HTERT RPE-1 (cell line): ENCODE data around the gene SHISAL2B.
"Not testable (repeated sequence)": the region's sequence is repeated elsewhere in the genome, so short reads cannot be mapped to it uniquely, and the experiment has no call there.

Experiments used
- in situ Hi-C: fragments of 300-500 bp; cut with MboI; formaldehyde crosslinking; loops from 4 replicates; pipeline ENCODE4 v1.14.3; 2020; ENCODE audit warnings: low sequenced_read_pairs

SHISAL2B gene

DNA sequence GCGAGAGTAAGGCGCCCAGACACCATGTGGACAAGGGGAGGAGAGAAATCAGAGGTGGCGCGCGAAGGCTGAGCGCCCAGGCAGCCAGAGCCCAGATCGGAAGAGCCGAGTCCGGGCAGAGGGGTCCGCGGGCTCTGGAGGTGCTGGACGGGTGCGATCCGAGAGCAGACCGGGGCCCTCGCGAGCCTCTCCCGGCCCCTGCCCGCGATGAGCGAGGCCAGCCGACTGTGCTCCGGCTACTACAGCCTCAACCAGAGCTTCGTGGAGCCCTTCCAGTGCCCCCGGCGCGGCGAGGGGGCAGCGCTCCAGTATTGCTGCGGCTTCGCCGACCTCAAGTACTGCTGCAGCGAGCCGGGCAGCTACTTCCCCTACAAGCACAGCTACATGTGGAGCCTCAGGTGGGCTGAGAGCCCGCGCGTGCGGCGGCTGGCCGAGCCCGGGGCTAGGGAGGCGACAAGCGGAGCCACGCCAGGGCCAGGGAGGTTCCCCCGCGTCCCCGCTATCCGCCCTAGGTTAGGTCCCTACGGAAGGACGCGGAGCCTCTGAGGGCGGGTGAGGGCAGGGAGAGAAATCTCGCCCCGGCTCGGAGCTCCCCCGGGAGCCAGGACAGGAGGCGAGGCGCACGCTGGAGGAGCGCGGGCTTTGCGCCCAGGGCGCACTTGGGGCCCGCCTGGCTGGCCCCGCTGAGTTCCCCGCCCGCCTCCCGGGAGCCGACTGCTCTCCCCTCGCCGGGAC is at the start of gene SHISAL2B:
TSS of gene SHISAL2B (plus strand) at position 87 of the 735 bp plus-strand sequence. CDS start at position 208, 121 bp downstream.
- in situ Hi-C loops, result no loop called here

DNA sequence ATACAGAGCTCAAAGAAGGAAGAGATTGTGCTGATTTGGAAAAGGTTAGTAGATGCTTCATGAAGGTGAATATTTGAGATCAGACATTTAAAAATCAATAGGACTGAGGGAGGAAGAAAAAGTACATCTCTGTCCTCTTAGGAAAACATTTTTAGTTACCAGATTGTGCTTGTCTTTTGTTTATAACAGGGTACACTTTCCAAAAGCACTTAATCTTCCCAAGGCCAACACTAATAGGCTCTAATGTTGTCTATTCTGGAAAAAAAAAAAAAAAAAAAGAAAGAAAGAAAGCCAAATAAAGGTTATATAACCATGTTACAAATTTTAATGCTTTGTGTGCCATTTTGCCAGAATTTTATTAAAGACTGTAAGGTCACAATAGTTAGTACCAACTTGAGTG is 45.5 kb upstream of the SHISAL2B start:
- in situ Hi-C loops, result no loop called here

DNA sequence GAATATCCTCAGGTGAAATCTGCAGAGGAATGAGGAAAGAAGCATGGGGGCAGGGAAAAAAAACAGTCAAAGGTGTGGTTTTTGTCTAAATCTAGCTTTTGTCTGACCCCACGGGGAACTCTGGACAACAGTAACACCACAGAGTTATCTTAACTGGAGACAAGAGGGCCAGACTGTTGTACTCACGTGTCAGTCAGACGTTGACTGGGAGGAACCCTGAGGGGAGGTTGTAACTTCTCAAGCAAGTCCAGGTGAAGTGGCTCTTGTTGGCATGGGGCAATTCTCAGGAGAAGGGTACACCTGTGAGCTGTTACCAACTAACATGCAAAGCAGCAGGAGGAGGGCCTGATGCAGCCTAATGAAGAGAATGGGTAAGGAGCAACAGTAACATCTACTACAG is 44.1 kb upstream of the SHISAL2B start:
- in situ Hi-C loops, result no loop called here

DNA sequence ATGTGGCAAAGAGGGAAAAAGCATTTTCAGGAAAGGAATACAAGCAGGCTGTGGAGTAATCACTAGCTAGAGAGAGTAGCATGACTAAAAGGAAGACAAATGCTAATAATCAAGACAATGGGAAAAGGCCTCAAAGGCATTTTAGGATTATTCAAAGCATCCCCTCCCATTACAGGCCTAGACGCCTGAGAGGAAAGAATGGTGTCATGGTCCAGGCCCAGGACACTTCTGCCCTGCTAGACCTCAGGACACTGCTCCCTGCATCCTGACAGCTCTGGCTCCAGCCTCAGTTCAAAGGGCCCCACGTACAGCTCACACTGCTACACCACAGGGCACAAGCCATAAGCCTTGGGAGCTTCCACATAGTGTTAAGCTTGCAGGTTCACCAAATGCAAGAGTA is 40.8 kb upstream of the SHISAL2B start:
- in situ Hi-C loops, result no loop called here

DNA sequence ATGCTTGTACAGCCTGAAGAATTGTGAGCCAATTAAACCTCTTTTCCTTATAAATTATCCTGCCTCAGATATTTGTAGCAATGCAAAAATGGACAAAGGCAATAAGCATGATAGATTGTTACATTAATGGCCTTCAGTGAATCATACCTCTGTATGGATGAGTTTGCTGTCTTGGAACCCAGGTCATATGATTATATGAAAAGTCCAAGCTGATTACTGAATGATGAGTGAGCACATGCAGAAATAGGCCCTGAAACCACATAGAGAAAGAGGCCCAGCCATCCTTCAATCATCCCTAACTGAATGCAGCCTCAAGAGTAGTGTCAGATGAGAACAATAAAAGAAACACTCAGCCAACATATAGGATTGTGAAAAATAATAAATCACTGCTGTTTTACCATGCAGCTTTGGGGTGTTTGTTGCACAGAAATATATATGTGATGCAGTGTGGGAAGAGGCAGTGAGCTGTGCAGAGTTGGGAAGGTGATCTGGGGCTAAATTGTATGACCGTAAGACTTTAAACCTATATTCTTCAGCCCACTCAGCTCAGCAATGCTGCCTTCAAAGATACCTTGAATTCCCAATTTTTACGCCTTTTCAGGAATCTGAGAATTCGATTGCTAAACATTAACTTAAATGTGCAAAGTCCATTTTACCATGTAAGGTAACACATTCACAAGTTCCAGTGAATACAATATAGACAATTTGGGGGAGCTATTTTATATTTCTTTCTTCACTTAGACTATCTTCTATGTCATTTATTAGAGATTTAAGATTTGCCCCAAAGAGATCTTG is 36.3 kb upstream of the SHISAL2B start:
- in situ Hi-C loops, result no loop called here

DNA sequence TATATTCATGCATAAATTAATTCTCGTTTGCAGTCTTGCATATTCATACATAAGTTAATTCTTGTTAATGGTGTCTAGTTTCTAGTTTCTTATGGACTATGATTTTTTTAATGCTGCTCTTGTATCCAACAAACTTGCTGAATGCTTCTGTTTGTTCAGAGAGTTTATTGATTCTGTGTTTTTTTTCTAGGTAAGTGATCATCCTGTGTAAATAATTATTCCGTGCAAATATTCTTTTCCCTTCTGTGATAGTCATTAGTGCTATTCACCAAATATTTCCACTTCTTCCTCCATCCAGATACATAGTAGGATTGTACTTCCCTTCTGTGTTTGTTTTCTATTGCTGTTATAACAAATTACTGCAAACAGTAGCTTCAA is 35.8 kb upstream of the SHISAL2B start:
- in situ Hi-C loops, result no loop called here

DNA sequence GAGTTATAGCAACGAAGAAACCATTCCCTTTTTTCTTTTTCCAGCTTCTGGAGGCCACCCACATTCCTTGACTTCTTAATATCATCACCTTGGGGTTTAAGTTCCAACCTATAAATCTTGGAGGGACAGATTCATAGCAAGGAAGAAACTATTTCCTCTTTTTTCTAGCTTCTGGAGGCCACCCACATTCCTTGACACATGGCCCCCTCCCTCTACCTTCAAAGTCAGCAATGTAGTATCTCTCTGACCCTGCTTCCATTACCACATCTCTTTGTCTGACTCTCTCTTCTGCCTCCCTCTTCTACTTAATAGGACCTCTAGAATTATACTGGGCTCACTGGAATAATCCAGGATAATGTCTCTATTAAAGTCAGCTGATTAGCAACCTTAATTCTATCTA is 34.7 kb upstream of the SHISAL2B start:
- in situ Hi-C loops, result no loop called here

DNA sequence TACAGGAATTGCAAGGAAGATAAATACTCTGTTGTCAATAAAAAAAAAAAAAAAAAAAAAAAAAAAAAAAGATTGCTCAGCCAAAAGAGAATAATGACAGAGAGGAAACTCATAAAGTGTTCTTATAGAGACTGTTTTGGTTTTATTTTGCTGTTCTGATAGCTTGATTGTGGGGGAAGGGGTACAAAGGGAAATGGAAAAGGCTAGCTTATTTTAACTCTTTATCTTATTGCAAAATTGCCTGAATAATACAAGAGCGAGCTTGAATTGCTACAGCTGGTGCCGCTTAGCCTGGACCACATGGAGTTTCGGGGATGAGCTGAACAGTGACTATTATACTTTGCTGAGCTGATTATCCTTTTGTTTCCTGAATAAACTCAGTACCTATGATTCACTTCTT is 31.0 kb upstream of the SHISAL2B start:
- in situ Hi-C loops, result no loop called here

DNA sequence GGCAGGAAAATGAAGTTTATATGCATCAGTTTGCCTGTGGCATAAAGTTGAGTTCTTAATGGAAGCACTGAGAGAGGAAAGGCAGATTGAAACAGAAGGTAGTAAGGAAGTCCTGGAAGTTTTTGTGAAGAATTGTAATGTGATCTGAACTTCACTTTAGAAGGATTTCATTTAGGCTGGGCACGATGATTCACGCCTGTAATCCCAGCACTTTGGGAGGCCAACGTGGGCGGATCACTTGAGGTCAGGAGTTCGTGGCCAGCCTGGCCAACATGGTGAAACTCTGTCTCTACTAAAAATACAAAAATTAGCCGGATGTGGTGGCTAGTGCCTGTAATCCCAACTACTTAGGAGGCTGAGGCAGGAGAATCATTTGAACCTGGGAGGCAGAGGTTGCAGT is 27.1 kb upstream of the SHISAL2B start:
- in situ Hi-C loops, result not testable (repeated sequence)

DNA sequence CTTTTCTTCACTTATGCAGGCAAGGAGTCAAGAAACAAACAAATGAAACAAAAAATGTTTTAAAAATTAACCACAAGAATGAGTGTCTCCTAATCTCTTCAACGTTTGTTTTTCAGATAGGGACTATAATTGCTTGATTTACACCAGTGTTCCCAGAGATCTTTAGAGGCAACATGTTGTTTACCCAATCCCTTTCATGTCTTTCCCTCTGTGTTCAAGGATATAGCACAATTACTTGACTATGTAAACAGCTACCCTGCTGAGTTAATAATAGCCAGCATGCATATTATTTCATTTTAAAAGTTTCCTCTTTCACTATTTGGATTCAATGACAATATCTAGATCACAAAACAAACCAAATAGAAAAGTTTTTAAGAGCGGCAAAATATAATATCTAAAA is 25.1 kb upstream of the SHISAL2B start:
- in situ Hi-C loops, result no loop called here

DNA sequence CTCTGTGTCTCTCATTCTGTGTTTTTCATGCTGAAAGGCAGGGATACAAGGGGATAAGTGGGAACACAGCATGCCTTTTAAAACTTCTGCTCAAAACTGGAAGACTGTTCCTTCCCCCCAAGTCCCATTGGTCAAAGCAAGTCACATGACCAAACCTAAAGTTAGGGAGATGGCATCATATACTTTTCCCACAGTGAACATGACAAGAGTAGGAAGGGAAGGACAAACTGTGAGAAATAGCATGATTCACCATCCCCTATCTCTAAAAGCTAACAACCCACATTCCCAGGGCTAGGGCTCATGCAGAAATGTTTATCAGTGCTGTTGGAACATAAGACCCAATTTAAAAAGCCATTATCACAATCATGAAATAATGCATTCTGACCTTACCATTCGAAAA is 24.2 kb upstream of the SHISAL2B start:
- in situ Hi-C loops, result no loop called here

DNA sequence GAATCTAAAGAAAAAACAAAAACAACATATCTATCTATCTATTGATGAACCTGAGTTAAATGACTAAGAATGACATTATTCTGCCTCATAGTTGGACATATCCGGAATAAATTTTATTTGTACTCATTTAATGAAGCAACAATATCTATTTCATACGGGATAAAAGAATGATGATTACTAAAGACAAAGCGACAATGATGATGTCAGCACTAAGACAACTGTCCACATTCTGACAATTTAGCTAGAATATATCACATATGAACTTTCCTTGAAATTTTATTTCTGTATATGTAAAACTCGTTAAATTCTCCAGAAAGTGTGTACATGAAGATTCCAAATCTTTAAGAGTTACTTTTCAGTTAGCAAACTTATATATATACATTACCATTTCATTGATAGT is 23.2 kb upstream of the SHISAL2B start:
- in situ Hi-C loops, result no loop called here

DNA sequence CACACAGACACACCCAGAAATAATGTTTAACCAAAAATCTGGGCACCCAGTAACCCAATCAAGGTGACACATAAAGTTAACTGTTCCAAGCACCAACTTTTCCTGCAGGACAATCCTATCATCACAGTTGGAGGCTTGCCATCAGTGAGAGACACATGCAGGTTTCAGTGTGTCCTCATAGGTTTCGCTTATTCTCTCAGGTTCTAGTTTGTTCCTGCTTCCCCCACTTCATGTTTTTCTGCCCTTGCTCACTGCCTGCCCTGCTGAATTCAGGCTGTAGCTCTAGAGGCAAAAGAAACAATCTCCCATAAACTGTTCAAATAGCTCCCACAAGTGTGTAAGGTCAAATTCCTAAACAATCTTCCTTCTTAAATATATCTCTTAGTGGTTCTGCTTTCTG is 20.0 kb upstream of the SHISAL2B start:
- in situ Hi-C loops, result no loop called here

DNA sequence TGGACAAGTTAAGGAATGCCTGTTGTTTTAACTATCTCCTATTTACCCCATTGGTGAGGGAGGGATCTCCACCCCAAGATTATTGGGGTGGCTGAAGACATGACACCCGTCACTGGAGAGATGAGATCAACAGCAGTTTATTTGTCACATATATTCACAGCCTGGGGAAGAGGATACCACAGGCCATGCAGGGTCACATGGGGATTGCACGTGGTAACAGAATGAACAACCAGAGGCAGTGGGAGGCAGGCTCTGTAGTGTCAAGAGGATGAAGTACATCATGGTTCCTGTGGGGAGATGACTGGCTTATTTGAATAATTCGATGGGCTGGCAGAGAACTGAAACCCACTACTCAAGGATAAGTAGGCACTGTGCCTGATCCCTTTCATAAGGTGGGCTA is 18.6 kb upstream of the SHISAL2B start:
- in situ Hi-C loops, result no loop called here

DNA sequence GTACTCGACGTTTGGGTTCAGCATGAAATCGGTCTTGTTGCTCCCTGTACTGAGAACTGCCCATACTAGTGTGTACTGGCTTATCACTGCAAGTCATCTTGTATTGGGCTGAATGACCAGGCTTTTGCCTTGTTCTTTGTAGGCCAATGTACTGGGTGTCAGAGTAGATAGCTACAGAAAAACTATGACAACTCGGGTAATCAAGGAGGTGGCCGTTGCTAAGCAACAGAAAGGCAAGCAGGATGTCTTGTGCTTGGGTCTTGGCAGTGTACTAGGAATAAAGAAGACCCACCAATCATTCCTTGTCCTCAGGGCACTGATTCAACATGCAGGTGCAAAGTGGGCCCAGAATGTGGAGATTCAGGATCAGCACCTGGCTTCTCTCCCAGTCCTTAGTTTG is 11.9 kb upstream of the SHISAL2B start:
- in situ Hi-C loops, result no loop called here

DNA sequence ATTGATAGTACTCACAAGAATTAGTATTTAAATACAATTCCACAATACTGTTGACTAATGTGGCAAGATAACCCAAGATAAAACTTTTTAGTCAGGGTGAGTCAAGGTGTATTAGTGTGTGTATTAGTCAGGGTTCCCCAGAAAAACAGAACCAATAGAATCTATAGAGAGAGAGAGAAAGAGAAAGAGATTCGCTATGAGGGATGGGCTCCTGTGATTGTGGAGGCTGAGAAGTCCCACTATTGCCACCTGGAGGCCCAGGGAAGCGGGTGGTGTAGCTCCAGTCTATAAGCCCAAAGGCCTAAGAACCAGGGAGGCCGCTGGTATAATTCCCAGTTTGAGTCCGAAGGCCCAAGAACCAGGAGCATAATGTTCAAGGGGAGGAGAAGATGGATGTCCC is 10.0 kb upstream of the SHISAL2B start:
- in situ Hi-C loops, result no loop called here

DNA sequence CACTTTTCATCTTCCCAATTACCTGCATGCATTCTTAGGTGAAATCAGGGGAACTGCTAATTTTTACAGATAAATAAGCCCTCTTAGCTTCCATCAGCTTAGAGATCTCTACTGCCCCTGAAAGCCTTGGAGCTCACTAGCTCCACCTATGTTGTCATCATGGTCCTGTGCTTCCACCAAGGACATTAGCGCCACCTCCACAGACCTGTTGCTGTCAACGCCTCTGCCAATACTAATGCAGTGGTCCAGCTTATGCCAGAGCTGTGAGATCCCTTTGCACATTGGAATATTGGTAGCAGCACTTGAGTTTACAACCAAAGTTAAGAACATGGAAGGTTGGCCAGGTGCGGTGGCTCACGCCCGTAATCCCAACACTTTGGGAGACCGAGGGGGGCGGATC is 7.7 kb upstream of the SHISAL2B start:
- in situ Hi-C loops, result no loop called here

DNA sequence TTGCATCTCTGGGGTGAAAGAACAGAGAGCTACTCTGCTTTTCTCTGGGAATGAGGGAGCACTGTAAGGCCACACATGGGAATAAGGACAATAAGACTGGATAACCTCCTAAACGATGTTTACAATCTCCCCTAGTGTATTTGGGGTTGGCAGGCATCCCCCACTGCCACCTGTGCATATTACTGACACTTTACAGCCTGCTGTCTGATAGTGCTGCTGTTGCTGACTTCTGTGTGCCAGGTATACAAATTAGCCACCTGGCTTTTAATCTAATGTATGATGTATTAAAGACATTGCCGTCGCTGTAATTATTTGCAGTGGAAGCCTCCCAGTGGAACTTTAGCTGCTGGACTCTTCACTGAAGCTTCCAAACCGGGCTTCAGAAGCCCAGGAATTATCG is 4.4 kb upstream of the SHISAL2B start:
- in situ Hi-C loops, result no loop called here

DNA sequence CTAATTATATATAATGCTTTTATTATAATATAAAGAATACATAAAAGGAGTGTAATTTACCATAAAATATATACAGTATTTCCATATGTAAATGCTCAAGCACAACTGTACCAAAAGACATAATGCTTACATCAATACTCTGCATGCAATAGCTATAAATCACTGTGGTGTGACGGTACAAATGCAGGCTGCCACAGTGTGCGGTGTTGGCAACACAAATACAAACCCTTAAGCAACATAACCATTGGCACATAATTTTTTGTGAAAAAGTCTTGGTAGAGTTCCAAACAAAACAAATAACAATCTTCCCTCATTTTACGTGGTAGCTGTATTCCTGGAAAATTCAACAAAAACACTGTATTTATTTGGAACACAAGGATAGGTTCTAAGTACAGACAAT is 1.9 kb upstream of the SHISAL2B start:
- in situ Hi-C loops, result no loop called here

DNA sequence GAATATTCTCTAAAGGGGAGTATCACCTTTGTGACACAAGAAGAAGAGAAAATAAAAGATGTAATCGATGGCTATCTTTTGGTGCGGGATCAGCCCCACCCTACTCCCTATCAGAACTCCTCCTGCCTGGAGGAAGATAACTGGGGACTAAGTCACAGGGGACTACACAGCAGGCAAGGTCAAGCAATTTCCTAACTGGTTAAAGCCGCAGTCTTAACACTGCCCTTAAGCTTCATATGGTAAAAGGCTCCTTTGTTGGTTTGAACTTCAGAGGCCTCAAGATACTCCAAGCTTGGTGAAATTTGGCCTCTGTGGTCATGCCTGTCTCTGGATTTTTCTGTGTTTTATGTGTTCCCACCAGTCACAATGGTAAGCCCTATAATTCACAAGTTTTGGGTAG is 1.3 kb upstream of the SHISAL2B start:
- in situ Hi-C loops, result no loop called here

DNA sequence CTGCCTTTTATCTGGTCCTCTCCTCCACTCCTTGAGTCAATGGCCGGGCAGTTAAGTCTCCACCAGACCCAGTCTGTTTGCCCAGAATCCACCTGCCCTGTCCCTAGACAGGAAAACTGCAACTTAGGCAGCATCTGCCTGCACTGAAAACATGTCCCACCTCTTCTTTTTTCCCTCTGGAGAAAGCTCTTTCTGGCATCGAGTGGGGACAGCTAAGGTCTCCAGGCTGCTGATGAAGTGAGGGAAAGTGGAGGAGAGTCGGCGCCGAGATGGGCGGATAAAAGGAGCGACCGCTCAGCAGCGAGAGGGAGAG is 243 bp upstream of the SHISAL2B start:
- in situ Hi-C loops, result no loop called here

DNA sequence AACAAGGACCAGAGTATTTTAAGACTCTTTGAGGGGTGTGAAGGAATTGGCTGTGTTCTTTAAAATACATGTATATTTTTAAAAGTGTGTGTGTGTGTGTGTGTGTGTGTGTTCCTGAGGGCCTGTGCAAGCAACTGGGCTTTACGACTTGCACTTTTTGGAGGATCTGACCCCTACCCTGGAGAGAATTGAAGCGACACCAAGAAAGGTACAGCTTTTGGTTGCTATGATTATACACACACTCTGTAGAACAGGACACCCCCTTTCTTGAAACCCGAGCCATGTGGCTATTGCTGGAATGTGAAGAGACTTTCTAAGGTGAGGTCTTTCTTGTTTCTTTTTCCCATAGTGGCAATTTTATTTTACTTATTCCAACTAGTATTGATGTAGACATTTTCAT is 988 bp downstream of the SHISAL2B start:
- in situ Hi-C loops, result no loop called here

DNA sequence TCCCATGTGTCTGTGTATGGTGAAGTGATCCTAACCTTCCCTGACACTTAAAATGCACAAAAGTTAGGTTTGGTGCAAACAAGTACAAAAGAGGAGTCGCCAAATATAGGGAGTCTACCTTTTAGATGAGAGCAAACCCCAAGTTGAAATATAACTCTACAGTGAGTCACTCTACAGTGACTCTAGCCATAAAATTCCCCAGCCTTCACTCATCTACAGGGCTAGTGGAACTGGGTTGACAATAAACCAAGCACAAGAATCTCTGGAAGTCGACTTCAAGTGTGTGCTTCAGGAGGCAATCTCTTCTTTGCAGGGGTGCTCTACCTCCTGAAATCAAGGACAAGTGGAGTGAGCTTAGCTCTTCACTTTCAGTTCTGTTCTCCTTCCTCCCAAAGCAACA is 3.3 kb downstream of the SHISAL2B start:
- in situ Hi-C loops, result no loop called here
